Fibroblast of skin of right biceps (primary cell): ENCODE measurements around the gene TBRG4.

Experiments
- DNase-seq: peaks from one replicate; pipeline ENCODE4 v3.0.0-alpha.2; 2013

Gene TBRG4

DNA sequence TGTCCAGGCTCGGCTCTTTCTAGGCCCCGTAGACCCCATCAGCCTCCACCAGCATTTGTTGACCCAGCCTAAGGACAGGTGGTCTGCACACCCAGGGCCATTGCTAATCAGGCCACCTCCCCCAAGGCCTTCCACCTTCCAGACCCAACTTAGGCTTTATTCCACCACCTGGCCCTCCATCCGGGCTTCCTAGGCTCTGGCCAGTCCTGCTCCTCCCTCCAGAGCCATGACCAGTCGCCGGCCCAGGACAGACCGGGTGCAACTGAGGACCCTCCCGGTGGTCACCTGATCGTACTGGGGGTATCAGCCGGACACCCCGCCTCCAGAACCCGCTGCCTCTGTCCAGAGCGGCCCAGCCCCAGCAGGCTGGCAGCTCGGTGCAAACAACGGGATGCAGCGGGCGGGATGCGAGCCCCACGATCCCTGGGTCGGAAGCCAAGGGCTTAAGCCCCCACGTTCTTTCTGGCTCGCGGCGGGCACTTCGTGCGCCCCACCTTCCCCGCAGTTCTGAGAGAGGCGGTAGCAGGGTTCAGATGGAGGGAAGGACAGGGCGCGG is 23.3 kb downstream of the TBRG4 start:
- no peak for DNase-seq

DNA sequence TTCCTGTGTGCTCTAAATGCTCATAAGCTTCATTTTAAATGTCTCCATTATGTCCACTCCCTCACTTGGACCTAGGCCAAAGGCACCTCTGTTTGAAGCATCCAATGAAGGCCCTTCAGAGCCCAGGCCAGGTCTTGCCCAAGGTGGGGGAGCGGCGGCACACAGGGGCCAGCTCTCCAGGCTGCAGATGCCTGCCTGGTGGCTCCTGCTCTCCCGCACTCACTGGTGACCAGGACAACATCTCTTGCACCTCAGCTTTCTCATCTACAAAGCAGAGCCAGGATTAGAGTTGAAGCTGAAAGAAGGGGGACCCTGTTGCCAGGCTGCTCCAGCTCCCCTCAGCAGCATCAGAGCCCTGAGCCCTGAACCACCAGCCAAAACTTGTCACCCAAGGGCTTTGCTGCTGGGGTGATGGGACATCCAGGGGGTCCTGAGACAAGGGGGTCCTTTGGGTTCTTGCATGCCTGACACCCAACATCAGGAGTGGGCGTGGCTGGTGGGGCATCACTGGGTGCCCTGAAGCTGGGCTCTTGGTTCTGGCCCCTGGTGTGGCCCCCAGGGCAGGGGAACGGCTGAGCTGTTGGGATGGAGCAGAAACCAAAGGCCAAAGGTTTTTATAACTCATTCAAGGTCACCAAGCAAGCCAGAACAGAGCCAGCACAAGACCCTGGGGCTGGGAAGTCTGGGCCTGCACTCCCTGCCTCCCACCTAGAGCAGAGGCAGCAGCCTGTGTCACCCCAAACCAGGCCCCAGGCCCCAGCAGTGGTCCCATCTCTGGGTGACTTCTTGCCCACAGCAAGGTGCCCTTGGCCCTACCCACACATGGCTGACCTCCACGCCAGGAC is 24.0 kb downstream of the TBRG4 start:
- DNase-seq, result no peak

GRCh38 chr7:45086331-45087065 is 25.0 kb downstream of the TBRG4 start:
- no peak for DNase-seq

- no peak for DNase-seq
These were observed 25.8 kb downstream of the TBRG4 start for GRCh38 chr7:45085619-45086200.

- DNase-seq, result no peak
These were observed 26.4 kb downstream of the TBRG4 start for GRCh38 chr7:45084901-45085618.

GRCh38 chr7:45084336-45084735 is 27.2 kb downstream of the TBRG4 start:
- no peak for DNase-seq

DNA sequence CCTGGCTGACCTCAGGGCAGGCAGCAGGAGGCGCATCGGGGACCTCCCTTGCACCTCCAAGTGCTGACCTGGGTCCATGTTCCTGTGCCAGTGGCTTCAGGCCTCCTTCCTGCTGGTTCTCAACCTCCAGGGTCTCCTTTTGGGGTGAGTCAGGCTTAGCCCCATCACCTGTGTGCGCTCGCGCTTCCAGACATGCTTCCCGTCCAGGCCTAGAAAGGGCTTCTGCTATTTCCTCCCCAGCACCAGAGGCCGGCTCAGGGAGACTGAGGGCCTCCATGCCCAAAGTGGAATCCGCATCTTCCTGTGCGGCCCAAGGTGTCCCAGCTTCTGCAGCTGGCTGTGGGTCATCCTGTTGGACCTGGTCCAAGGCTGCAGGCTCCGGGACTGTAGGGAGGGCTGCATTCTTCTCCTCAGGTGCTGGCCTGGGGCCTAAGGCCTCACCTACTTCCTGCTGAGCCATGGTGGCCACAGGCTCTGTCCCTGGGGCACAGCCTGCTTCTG is 28.6 kb downstream of the TBRG4 start:
- DNase-seq, result no peak

- DNase-seq, result no peak
These were observed 29.3 kb downstream of the TBRG4 start for GRCh38 chr7:45082031-45082830.

- no peak for DNase-seq
These were observed 29.9 kb downstream of the TBRG4 start for GRCh38 chr7:45081670-45081974.

- DNase-seq, result no peak
These were observed 30.4 kb downstream of the TBRG4 start for GRCh38 chr7:45080958-45081669.

DNA sequence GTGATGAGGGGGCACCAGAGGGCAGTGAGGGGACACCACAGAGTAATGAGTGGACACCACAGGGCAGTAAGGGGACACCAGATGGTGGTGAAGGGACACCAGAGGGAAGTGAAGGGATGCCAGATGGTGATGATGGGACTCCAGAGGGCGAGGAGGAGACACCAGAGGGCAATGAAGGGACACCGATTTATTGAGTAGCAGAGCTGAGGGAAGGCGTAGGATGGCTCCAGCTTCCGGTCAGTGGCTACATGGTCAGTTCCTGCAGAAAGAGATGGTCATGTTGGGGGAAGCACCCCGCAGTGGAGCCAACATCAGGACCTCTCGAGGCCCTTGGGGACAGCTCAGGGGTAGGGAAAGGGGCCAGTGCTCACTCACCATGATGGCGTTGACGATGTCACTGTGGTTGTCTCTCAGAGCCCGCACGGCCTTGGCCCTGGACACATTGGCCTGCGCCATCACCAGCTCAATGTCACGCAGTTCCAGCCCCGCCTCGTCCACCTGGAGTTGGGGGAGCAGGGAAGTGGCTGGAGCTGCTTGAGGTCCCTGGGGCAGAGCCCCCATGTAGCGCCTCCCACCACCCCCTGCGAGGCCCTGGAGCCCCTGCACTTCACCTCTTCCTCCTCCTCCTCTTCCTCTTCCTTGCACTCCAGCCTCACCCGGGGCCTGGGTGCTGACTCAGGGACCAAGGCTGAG is 31.1 kb downstream of the TBRG4 start:
- DNase-seq, result no peak

GRCh38 chr7:45078125-45078681 is 33.3 kb downstream of the TBRG4 start:
- no peak for DNase-seq

DNA sequence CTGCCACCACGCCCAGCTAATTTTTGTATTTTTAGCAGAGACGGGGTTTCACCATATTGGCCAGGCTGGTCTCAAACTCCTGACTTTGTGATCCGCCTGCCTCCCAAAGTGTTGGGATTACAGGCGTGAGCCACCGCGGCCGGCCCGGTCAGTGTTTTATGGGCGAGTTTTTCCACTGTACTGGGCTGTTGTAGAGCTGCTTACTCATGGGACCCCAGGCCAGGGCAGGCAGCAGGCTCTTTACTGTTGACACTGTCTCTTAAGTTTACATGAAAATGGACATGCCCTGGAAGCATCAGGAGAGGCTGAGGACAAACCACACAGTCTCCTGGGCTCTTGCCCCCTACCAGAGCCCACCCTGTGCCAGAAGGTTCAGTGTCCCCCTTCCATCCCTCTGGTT is 33.9 kb downstream of the TBRG4 start:
- no peak for DNase-seq

GRCh38 chr7:45076946-45077345 is 34.6 kb downstream of the TBRG4 start:
- no peak for DNase-seq

DNA sequence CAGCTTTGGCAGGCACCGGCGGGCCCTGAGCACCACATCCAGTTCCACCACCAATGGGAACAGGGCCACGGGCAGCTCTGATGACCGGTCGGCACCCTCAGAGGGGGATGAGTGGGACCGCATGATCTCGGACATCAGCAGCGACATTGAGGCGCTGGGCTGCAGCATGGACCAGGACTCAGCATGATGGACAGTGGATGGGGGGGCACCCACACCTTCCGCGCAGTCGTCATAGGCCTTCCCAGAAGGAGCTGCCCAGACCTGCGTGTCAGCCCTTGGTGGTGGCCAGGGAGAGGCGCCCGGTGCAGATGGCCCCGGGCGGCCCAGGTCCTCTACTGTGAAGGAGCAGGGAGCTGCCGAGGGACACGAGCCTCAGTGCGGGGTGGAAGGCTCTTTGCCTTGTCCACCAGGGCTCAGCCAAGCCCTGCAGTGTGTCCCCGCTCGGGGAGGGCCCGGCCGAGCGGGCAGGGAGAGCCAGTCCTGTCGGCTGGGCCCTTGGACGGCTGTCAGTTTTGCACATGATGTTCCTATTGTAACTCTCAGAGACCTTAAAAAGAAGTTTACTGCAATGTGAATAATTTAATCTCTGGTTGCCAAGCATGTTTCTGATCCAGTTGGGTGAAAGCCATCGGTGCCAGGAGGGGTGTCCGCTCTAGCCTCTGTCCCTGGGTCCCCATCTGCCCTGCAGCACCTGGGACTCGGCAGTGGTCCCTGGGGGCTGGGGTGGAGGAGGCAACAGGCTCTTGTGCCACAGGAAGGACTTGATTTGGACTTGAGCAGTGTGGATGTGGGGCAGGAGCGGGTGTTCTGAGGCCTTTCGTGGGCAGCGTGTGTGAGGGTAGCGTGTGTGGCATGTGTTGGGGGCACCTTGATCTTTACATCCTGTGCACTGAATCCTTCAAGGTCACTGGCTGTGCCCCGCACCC is 35.4 kb downstream of the TBRG4 start:
- no peak for DNase-seq

DNA sequence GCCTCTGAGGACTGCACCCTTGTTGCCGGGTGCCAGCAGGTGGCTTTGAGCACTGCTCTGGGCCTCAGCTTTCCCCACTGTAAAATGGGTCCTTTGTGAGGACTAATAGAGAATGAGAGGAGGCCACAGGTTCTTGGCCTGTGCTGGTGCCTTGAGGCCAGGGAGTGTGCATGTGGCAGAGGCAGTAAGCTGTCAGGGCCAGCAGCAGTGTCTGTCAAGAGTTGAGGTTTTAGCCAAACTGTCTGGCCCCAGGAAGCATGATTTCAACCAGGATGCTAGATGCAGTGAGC is 36.2 kb downstream of the TBRG4 start:
- no peak for DNase-seq

- DNase-seq, result no peak
These were observed 36.8 kb downstream of the TBRG4 start for GRCh38 chr7:45074528-45075354.

GRCh38 chr7:45073786-45074527 is 37.5 kb downstream of the TBRG4 start:
- no peak for DNase-seq
